Measurements from ENCODE around the gene ACVRL1. TPM values are rescaled to one million over a fixed set of nuclear protein-coding genes. Genes with fewer than 3 reads are reported as not detected.
A peak's percentile ranks its signal among the peaks of the same experiment; 100 is the strongest.

The ACVRL1 gene
- total RNA-seq, 1 donor from 2014 or later = under 0.01 TPM

DNA sequence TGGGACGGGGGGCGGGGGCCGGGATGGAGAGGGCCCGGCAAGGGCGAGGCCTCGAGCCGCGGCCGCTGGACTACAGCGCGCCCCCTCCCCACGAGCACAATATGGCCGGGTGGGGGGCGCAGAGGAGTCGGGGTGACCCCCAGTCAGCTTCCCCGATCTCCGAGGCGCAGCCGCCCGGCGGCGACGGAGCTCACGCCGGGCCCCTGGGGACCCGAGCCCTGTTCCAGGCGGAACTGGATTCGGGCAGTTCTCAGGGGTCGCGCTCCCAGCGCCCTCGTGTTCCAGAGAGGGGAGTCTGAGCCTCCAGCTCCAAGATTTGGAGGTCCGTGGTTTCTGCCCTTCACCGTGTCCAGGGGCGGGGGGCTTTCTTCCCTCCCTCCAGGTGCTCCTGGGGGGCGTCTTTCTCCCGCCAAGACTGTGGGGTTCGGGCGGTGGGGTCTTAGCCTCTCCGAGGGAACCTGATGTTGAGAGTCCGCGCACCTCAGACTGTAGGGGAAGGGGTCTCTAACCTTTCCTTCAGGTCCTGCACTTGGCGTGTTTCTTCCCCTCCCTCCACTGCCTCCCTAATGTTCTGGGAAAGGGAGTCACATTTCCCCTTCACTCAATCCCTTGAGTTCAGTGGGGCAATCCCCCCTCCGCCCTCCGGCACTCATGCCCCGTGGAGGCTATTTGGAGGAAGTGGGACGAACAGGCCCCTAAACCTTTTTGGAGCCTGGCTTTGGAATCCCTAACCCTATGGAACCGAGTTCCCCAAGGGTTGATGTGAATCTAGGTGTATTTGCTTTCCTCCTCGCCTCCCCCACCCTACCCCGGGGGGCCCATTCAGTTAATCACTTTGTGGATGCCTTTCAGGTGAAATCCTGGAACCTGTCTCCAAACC, 44.8 kb downstream of the ACVRL1 start:
- Histone ChIP-seq H3K27me3 (ENCODE audit: control insufficient read depth, insufficient read depth, low read length) (no peaks in the 10 kb centered on the region), H3K36me3 (ENCODE audit: control insufficient read depth, insufficient read depth, low read length) (no peaks in the 10 kb centered on the region), H3K4me3 (ENCODE audit: low read depth, low read length) (peak overlapping the region; percentile 90)
- TF ChIP-seq, protein P1, sequence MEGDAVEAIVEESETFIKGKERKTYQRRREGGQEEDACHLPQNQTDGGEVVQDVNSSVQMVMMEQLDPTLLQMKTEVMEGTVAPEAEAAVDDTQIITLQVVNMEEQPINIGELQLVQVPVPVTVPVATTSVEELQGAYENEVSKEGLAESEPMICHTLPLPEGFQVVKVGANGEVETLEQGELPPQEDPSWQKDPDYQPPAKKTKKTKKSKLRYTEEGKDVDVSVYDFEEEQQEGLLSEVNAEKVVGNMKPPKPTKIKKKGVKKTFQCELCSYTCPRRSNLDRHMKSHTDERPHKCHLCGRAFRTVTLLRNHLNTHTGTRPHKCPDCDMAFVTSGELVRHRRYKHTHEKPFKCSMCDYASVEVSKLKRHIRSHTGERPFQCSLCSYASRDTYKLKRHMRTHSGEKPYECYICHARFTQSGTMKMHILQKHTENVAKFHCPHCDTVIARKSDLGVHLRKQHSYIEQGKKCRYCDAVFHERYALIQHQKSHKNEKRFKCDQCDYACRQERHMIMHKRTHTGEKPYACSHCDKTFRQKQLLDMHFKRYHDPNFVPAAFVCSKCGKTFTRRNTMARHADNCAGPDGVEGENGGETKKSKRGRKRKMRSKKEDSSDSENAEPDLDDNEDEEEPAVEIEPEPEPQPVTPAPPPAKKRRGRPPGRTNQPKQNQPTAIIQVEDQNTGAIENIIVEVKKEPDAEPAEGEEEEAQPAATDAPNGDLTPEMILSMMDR (IDR thresholded peaks at IDR 0.05; ENCODE audit: insufficient read depth, low read length, severe bottlenecking) = no peak
- DNase-seq (ENCODE audit: low read depth) (no peak), FAIRE-seq (no peak)

DNA sequence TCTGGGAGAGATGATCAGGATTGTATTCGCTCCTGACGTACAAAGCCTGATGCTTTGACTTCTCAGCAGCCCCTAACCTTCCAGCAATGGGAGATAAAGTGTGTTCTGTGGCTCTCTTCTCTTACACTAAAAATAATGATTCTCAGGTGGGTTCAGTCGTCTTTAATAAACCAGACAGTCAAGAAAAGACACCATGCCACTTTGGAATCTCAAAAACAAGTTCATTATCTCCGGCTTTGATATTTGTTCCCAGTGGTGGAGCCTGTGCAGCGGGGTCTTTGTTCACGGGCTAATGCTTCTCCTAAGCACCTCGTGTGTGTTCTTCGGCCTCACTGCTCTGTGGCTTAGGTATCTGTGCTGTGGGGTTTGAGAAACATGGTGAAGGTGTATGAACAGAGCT, 45.8 kb downstream of the ACVRL1 start:
- H3K27me3 ChIP-seq (ENCODE audit: control insufficient read depth, insufficient read depth, low read length) = no peaks in the 10 kb centered on the region
- TF ChIP-seq, protein P1 (IDR thresholded peaks at IDR 0.05; ENCODE audit: insufficient read depth, low read length, severe bottlenecking) = no peak
- peak overlapping the region; percentile 90 for H3K4me3 ChIP-seq (ENCODE audit: low read depth, low read length)
- DNase-seq (ENCODE audit: low read depth) (no peak), FAIRE-seq (no peak)
- H3K36me3 ChIP-seq (ENCODE audit: control insufficient read depth, insufficient read depth, low read length) = no peaks in the 10 kb centered on the region

GRCh38 chr12:51953864-51954263, 46.6 kb downstream of the ACVRL1 start:
- no peak overlapping the region for H3K4me3 ChIP-seq (ENCODE audit: low read depth, low read length)
- no peaks in the 10 kb centered on the region for H3K27me3 ChIP-seq (ENCODE audit: control insufficient read depth, insufficient read depth, low read length)
- no peak for FAIRE-seq
- no peak for DNase-seq (ENCODE audit: low read depth)
- H3K36me3 ChIP-seq (ENCODE audit: control insufficient read depth, insufficient read depth, low read length) = no peaks in the 10 kb centered on the region
- TF ChIP-seq, protein P1 (IDR thresholded peaks at IDR 0.05; ENCODE audit: insufficient read depth, low read length, severe bottlenecking) = no peak

GRCh38 chr12:51954561-51955361, 47.5 kb downstream of the ACVRL1 start:
- Histone ChIP-seq H3K27me3 (ENCODE audit: control insufficient read depth, insufficient read depth, low read length) (no peaks in the 10 kb centered on the region), H3K4me3 (ENCODE audit: low read depth, low read length) (no peak overlapping the region), H3K36me3 (ENCODE audit: control insufficient read depth, insufficient read depth, low read length) (no peaks in the 10 kb centered on the region)
- FAIRE-seq (no peak), DNase-seq (ENCODE audit: low read depth) (peak; percentile 92)
- TF ChIP-seq, protein P1 (IDR thresholded peaks at IDR 0.05; ENCODE audit: insufficient read depth, low read length, severe bottlenecking) = no peak

GRCh38 chr12:51955702-51956101, 48.4 kb downstream of the ACVRL1 start:
- FAIRE-seq = no peak
- TF ChIP-seq, protein P1 (IDR thresholded peaks at IDR 0.05; ENCODE audit: insufficient read depth, low read length, severe bottlenecking) = no peak
- H3K4me3 ChIP-seq (ENCODE audit: low read depth, low read length) = no peak overlapping the region
- H3K27me3 ChIP-seq (ENCODE audit: control insufficient read depth, insufficient read depth, low read length) = no peaks in the 10 kb centered on the region
- peaks cover 3% of the 10 kb centered on the region for H3K36me3 ChIP-seq (ENCODE audit: control insufficient read depth, insufficient read depth, low read length)
- no peak for DNase-seq (ENCODE audit: low read depth)
